ENCODE data around the gene MYBPC1. TPM values are rescaled to one million over a fixed set of nuclear protein-coding genes. Genes with fewer than 3 reads are reported as not detected.

MYBPC1 gene
- total RNA-seq, 3 donors from 2014 or later = 9.3 to 12.6 (median 10.0) TPM

DNA sequence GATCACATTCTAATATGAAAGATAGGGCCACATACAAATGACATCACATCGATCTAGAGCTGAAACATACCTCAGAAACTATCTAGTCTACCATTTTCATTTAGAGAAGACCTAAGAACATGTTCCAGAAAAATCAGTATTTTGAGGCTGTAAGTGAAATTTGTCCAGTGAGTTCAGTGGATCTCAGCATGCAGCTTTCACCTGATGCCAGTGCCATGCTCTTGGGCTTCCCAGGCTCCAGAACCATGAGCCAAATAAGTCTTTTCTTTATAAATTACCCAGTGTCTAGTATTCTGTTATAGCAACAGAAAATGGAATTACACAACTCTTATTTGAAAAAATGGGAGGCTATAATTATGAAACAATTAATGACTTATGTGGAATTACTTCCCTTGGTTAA is 111.6 kb downstream of the MYBPC1 start:
- no peaks in the 10 kb centered on the region for H3K36me3 ChIP-seq (ENCODE audit: low read depth)
- H3K4me1 ChIP-seq (ENCODE audit: low read depth) = peaks cover 39% of the 10 kb centered on the region
- DNase-seq = no peak
- TF ChIP-seq, protein P1, sequence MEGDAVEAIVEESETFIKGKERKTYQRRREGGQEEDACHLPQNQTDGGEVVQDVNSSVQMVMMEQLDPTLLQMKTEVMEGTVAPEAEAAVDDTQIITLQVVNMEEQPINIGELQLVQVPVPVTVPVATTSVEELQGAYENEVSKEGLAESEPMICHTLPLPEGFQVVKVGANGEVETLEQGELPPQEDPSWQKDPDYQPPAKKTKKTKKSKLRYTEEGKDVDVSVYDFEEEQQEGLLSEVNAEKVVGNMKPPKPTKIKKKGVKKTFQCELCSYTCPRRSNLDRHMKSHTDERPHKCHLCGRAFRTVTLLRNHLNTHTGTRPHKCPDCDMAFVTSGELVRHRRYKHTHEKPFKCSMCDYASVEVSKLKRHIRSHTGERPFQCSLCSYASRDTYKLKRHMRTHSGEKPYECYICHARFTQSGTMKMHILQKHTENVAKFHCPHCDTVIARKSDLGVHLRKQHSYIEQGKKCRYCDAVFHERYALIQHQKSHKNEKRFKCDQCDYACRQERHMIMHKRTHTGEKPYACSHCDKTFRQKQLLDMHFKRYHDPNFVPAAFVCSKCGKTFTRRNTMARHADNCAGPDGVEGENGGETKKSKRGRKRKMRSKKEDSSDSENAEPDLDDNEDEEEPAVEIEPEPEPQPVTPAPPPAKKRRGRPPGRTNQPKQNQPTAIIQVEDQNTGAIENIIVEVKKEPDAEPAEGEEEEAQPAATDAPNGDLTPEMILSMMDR (IDR thresholded peaks at IDR 0.05) = no peak
- H3K9me3 ChIP-seq = no peaks in the 10 kb centered on the region
- intact Hi-C loops (cut with DNase I, micrococcal nuclease) = no loop called here
- ATAC-seq = no peak
- H3K4me3 ChIP-seq = no peak overlapping the region

DNA sequence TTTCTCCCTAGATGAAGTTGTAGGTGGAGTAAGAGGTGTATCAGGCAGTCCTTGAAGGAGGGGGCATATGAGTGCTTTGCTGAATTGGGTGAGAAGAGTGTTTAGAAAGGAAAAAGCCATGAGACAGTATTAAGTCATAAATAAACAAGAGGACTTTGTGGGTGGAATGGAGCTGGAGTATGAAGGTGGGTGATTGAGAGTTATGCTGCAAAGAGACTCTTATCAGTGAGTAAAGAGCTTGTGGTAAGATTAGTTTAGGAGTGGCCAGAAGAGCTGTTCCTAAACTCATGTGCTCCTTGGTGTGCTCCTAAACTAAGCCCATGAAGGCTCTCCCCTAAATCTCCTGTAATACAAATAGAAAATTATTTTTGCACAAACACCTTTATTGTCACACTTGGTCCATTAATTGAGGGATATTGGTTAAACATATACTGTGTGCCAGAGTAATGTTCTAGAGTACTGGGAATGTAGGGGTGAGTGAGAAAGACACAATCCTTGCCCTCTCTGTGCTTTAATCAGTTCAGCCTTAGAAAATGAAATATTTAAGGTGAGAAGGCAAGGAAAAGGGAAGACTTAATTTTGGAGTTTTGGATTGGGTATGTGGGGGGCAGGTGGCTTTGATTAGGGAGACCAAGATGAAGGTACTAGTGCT is 112.5 kb downstream of the MYBPC1 start:
- no peaks in the 10 kb centered on the region for H3K9me3 ChIP-seq
- H3K4me3 ChIP-seq = no peak overlapping the region
- intact Hi-C loops (cut with DNase I, micrococcal nuclease) = no loop called here
- DNase-seq (no peak), ATAC-seq (peak; percentile 61)
- TF ChIP-seq, protein P1 (IDR thresholded peaks at IDR 0.05) = no peak
- no peaks in the 10 kb centered on the region for H3K36me3 ChIP-seq (ENCODE audit: low read depth)
- H3K4me1 ChIP-seq (ENCODE audit: low read depth) = peaks cover 32% of the 10 kb centered on the region

DNA sequence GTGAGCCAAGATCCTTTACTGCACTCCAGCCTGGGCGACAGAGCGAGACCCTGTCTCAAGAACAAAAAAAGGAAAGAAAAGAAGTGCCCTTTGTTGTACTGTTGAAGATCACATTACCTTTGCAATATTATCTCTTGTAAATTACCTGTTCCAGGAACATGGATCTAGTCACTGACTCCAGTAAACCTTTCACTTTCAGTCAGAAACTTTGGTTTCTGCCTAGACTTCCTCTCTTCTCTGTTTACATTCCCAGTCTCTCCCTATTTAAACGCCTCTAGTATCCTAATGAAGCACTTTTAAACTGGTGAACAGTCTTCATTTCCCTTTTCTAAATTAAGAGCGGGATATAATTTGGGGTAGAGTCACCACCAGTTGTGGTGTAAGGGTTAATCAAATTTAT is 115.5 kb downstream of the MYBPC1 start:
- intact Hi-C loops (cut with DNase I, micrococcal nuclease) = no loop called here
- ATAC-seq (peak; percentile 48), DNase-seq (no peak)
- H3K36me3 ChIP-seq (ENCODE audit: low read depth) = no peaks in the 10 kb centered on the region
- no peaks in the 10 kb centered on the region for H3K9me3 ChIP-seq
- peaks cover 42% of the 10 kb centered on the region for H3K4me1 ChIP-seq (ENCODE audit: low read depth)
- TF ChIP-seq, protein P1 (IDR thresholded peaks at IDR 0.05) = no peak
- no peak overlapping the region for H3K4me3 ChIP-seq

DNA sequence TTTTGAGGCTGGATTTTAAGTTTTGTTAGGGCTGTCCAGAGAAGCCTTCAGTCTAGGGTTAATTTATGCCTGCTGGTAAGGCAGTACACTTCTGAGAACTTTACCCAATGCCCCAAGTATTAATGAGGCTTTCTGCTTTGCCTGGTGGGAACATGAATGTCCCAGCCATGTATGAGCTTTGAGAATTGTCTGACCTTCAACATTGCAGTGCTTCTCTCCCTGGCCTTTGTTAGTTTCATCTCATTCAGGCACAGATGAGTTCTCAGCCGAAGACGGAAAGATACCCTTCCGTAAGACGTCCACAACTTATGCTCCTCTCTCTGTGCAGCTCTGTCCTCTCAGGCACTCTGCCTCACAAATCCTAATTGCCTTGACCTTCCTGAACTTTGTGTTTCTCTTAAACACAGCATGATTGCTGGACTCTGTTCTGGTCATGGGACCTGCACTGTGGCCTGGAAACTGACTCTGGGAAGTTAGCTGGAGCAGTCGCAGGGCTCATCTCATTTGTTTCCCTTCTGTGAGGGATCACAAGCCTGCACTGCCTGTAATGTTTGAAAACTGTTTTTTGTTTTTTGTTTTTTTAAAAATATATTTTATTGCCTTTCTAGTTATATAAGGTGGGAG is 118.4 kb downstream of the MYBPC1 start:
- no peaks in the 10 kb centered on the region for H3K9me3 ChIP-seq
- H3K4me3 ChIP-seq = no peak overlapping the region
- peak; percentile 86 for ATAC-seq
- no peaks in the 10 kb centered on the region for H3K36me3 ChIP-seq (ENCODE audit: low read depth)
- TF ChIP-seq, protein P1 (IDR thresholded peaks at IDR 0.05) = no peak
- DNase-seq = peak in 2 of 3 donors; percentile 56 to 70
- intact Hi-C loops (cut with DNase I, micrococcal nuclease) = no loop called here
- peaks cover 25% of the 10 kb centered on the region for H3K4me1 ChIP-seq (ENCODE audit: low read depth)

DNA sequence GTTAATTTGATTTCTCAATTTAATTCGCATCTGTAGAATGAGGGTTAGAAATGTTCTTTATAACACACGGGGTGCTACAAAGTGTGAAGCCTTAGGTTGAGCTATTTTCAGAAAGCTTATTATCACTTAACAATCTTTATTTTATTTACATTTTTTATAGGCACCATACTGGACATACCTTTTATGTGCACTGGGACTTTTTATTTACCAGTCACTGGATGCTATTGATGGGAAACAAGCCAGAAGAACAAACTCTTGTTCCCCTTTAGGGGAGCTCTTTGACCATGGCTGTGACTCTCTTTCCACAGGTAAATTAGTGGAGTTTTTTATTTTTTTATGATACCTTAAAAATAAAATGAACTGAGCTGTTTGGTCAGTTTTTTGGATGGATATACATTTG is 119.2 kb downstream of the MYBPC1 start:
- no peaks in the 10 kb centered on the region for H3K9me3 ChIP-seq
- intact Hi-C loops (cut with DNase I, micrococcal nuclease) = no loop called here
- DNase-seq (no peak), ATAC-seq (peak; percentile 46)
- TF ChIP-seq, protein P1 (IDR thresholded peaks at IDR 0.05) = no peak
- no peak overlapping the region for H3K4me3 ChIP-seq
- H3K4me1 ChIP-seq (ENCODE audit: low read depth) = peaks cover 25% of the 10 kb centered on the region
- H3K36me3 ChIP-seq (ENCODE audit: low read depth) = no peaks in the 10 kb centered on the region
